ENCODE measurements around the gene ARL10.

Gene ARL10

GRCh38 chr5:176386491-176386890 lies 21.2 kb downstream of the ARL10 start:
- no peak for DNase-seq
- in situ Hi-C loops (cut with MboI; ENCODE audit: low pct_unique_long_range_greater_than_20kb, low sequenced_read_pairs) = no loop called here

- no peak for DNase-seq
- in situ Hi-C loops (cut with MboI; ENCODE audit: low pct_unique_long_range_greater_than_20kb, low sequenced_read_pairs) = no loop called here
Observed at GRCh38 chr5:176387384-176387925, 22.2 kb downstream of the ARL10 start.

- in situ Hi-C loops (cut with MboI; ENCODE audit: low pct_unique_long_range_greater_than_20kb, low sequenced_read_pairs) = no loop called here
- DNase-seq = no peak
Observed at GRCh38 chr5:176388003-176388443, 22.7 kb downstream of the ARL10 start.

GRCh38 chr5:176388444-176389134 lies 23.3 kb downstream of the ARL10 start, which contains the start of the genes HIGD2A and NOP16:
Gene HIGD2A (plus strand): TSS chr5:176388751. CDS start chr5:176388820, 69 bp downstream.
Gene NOP16 (minus strand): TSS chr5:176388598. CDS start chr5:176388539, 59 bp downstream.
- DNase-seq = peak; percentile 98
- in situ Hi-C loops (cut with MboI; ENCODE audit: low pct_unique_long_range_greater_than_20kb, low sequenced_read_pairs) = no loop called here

- in situ Hi-C loops (cut with MboI; ENCODE audit: low pct_unique_long_range_greater_than_20kb, low sequenced_read_pairs) = no loop called here
- no peak for DNase-seq
Observed at GRCh38 chr5:176389135-176390123, 24.1 kb downstream of the ARL10 start.

GRCh38 chr5:176391479-176391878 lies 26.2 kb downstream of the ARL10 start:
- in situ Hi-C loops (cut with MboI; ENCODE audit: low pct_unique_long_range_greater_than_20kb, low sequenced_read_pairs) = no loop called here

GRCh38 chr5:176391999-176392398 lies 26.7 kb downstream of the ARL10 start:
- in situ Hi-C loops (cut with MboI; ENCODE audit: low pct_unique_long_range_greater_than_20kb, low sequenced_read_pairs) = no loop called here
- DNase-seq = peak; percentile 78

More at GRCh38 chr5:176391479-176391878, 26.2 kb downstream of the ARL10 start:
- no peak for DNase-seq

- DNase-seq = no peak
- in situ Hi-C loops (cut with MboI; ENCODE audit: low pct_unique_long_range_greater_than_20kb, low sequenced_read_pairs) = no loop called here
Observed at GRCh38 chr5:176392526-176392925, 27.2 kb downstream of the ARL10 start.

DNA sequence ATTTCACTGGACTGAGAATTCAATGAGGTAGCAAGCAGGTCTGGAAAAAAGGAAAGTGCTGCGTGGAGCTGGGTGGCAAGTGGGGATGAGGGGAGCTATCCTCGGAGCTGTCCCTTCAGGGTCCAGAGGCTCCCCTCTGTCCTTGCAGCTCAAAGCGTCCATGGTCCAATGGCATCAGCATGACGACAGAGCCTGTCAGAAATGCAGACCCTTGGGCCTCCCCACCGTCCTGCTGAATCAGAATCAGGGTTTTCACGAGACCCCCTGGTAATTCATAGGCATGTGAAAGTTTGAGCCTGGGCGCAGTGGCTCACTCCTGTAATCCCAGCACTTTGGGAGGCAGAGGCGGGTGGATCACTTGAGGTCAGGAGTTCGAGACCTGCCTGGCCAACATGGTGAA lies 28.8 kb downstream of the ARL10 start:
- no peak for DNase-seq
- in situ Hi-C loops (cut with MboI; ENCODE audit: low pct_unique_long_range_greater_than_20kb, low sequenced_read_pairs) = no loop called here

- no peak for DNase-seq
- in situ Hi-C loops (cut with MboI; ENCODE audit: low pct_unique_long_range_greater_than_20kb, low sequenced_read_pairs) = no loop called here
Observed at GRCh38 chr5:176394881-176395675, 29.8 kb downstream of the ARL10 start.

DNA sequence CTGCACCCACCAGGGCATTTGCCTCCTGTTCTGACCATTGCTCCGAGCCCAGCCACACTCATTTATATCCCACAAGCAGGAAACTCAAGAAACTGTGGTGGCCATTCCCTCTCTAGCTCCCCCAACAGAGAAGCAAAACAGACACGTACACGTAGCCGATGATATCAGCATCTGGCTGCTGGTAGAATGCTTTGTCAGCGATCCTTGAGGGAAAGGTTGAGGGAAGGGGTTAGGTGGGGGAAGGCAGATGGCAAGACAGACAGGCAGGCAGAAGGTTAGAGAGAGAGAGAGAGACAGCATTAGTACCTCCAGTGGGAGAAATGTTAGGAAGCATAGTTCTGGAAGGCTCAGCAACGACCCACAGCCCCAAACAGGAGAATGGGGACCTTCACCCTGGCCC lies 31.0 kb downstream of the ARL10 start:
- in situ Hi-C loops (cut with MboI; ENCODE audit: low pct_unique_long_range_greater_than_20kb, low sequenced_read_pairs) = no loop called here
- DNase-seq = no peak

DNA sequence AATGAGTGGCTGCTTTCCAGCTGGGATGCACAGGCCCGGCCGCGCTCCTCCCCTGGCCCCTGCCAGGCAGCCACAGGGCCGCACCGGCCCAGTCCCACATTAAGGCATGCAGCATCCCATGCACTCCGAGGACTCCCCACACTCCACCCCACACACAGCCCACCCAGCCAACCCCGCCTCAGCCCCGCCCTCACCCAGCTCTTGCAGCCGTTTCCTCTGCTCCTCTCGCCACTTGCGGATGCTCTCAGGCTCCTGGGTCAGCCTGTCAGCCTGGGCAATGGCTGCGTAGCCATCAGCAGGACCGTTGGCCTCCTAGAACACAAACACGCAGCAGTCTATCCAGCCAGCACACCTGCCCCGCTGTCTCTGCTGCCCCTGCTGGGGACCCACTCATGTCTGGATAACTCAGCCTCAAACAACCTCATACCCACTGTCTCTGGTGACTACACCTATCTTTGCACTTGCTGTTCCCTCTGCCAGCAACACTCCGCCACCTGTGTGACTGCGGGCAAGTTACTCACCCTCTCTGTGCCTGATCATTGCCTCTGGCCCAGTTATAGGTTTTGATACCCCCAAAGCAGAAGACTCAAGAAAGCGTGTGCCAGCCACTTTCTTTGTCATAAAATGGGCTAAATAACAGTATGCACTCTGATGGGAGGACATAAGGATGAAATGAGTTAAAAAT lies 32.6 kb downstream of the ARL10 start:
- no peak for DNase-seq
- in situ Hi-C loops (cut with MboI; ENCODE audit: low pct_unique_long_range_greater_than_20kb, low sequenced_read_pairs) = no loop called here

- DNase-seq = no peak
- in situ Hi-C loops (cut with MboI; ENCODE audit: low pct_unique_long_range_greater_than_20kb, low sequenced_read_pairs) = no loop called here
Observed at GRCh38 chr5:176400382-176401156, 35.3 kb downstream of the ARL10 start.

GRCh38 chr5:176401281-176402205 lies 36.3 kb downstream of the ARL10 start:
- in situ Hi-C loops (cut with MboI; ENCODE audit: low pct_unique_long_range_greater_than_20kb, low sequenced_read_pairs) = no loop called here
- no peak for DNase-seq

DNA sequence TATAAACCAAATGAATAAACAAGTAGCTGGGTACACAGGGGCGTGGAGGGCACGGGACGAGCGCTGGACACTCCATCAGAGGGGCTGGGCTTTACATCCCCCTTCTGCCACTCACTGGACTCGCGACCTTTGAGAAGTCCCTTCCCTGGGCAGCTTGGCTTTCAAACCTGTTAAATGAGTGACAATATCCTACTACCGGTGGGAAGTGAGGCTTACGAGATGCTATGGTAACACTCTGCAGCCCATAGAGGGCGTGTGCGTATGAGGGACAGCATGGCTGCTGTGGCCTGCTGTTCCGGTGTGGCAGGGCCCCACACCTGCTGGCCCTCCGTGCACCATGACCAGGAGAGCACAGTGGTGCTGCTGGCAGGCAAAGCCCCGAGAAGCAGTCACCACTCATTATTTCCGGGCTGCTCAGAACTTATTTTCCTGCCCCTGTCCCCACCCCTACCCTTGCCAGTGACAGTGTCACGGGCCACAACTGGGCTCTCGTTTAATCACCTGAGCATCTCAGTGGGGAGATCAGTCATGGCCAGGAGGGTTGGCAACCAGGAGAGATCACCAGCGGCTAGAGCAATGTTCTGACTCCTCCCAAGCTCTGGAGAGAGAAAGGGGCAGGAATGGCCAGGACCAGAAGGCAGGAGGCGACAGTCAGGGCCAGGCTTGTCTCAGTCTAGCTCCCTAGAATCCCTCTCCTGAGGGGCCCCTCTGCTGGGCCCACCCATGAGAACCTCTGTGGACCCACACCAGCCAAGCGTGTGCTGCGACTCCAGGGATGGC lies 40.6 kb downstream of the ARL10 start:
- DNase-seq = no peak
- in situ Hi-C loops (cut with MboI; ENCODE audit: low pct_unique_long_range_greater_than_20kb, low sequenced_read_pairs) = no loop called here

DNA sequence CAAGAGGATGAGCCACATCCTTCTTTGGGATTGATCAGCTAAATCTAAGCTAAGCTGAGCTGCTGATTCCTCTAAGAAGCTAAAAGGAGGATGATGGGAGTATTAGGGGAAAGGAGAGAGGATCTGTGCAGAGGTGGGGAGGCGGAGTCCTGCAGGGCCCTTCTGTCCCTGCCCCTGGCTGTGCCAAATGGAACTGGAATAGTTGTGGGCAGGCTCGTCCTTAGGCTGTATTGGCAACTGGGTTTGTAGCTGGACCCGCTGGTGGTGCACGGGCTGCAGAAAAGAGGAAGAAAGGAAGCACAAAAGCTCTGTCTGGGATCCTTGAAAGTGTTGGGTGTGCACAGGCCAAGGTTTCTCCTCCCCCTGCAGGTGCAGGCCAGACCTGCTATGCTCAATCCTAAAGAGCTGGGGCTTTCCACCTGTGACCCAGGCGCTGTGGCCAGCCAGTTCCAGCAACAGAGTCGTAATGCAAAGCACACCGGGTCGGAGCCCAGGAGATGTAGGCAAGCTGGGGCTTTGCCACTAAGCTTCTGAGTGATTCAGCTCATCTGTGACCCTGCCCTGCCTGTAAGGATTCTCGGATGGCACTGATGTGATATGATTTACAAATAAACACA lies 41.3 kb downstream of the ARL10 start:
- in situ Hi-C loops (cut with MboI; ENCODE audit: low pct_unique_long_range_greater_than_20kb, low sequenced_read_pairs) = no loop called here
- no peak for DNase-seq

Measured in KBM-7 (cell line).